GM18951 (cell line): ENCODE results near the gene ADCY7.

ENCODE experiments used
- POLR2A ChIP-seq: IDR thresholded peaks from 4 replicates; pipeline ENCODE4 v1.6.1; 2011; ENCODE audit warnings: mild to moderate bottlenecking; ENCODE audit not compliant: insufficient read length, insufficient read depth; ENCODE audit errors: extremely low read depth
- in situ Hi-C: fragments of 300-500 bp; cut with MboI; formaldehyde crosslinking; loops from one replicate; pipeline ENCODE4 v1.12.0; 2022; ENCODE audit warnings: low sequenced_read_pairs, mixed read lengths, inconsistent platforms; ENCODE audit not compliant: unreplicated experiment

The ADCY7 gene

GRCh38 chr16:50297301-50298074 lies 31.1 kb downstream of the ADCY7 start:
- in situ Hi-C loops = no loop called here
- no peak for TF ChIP-seq POLR2A

GRCh38 chr16:50298075-50298460 lies 31.7 kb downstream of the ADCY7 start:
- in situ Hi-C loops = no loop called here

GRCh38 chr16:50298591-50299507 lies 32.5 kb downstream of the ADCY7 start:
- in situ Hi-C loops = no loop called here
- no peak for TF ChIP-seq POLR2A

More at GRCh38 chr16:50298075-50298460, 31.7 kb downstream of the ADCY7 start:
- TF ChIP-seq POLR2A = no peak

GRCh38 chr16:50299508-50300105 lies 33.3 kb downstream of the ADCY7 start:
- in situ Hi-C loops = no loop called here

GRCh38 chr16:50300942-50301625 lies 34.7 kb downstream of the ADCY7 start:
- in situ Hi-C loops = no loop called here
- TF ChIP-seq POLR2A = no peak

More at GRCh38 chr16:50299508-50300105, 33.3 kb downstream of the ADCY7 start:
- TF ChIP-seq POLR2A = no peak

GRCh38 chr16:50301626-50302471 lies 35.5 kb downstream of the ADCY7 start:
- TF ChIP-seq POLR2A = no peak
- in situ Hi-C loops = no loop called here

- TF ChIP-seq POLR2A = no peak
- in situ Hi-C loops = no loop called here
Measured at GRCh38 chr16:50302472-50303005, 36.2 kb downstream of the ADCY7 start.

- in situ Hi-C loops = no loop called here
Measured at GRCh38 chr16:50303041-50303604, 36.8 kb downstream of the ADCY7 start.

GRCh38 chr16:50303605-50304466 lies 37.5 kb downstream of the ADCY7 start:
- TF ChIP-seq POLR2A = no peak
- in situ Hi-C loops = no loop called here

More at GRCh38 chr16:50303041-50303604, 36.8 kb downstream of the ADCY7 start:
- no peak for TF ChIP-seq POLR2A

- TF ChIP-seq POLR2A = no peak
- in situ Hi-C loops = no loop called here
Measured at GRCh38 chr16:50304467-50305440, 38.4 kb downstream of the ADCY7 start.
